Measurements from ENCODE around the gene LRRIQ3.

Gene LRRIQ3

DNA sequence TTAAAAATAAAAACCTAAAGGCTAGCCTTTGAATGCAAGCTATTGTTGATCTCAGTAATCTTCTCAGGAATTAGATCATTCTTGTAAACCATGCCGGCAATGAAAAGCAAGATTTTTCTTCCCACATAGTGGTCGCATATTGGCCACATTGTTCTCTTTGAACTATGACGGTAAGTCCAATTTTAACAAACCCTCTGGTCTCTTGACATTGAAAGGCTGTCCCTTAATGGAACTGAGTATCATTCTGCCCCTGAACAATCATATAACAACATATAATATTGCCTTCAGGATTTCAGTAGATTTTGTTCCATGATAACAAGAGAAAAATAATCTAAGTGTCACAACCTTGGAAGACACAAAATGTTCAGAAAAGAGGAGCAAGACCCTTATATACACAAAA, 38.5 kb upstream of the LRRIQ3 start:
- Histone ChIP-seq H3K79me1 (ENCODE audit: low read length) (no peaks in the 10 kb centered on the region), H3K4me3 (ENCODE audit: low read length) (no peak overlapping the region), H2BK15ac (replicated peaks; ENCODE audit: low read depth) (no peak overlapping the region), H3K9ac (ENCODE audit: low read length) (no peak overlapping the region), H3K27me3 (ENCODE audit: insufficient read depth, low read length, poor library complexity) (no peaks in the 10 kb centered on the region), H2AK5ac (ENCODE audit: low read length) (no peak overlapping the region), H3K27ac (ENCODE audit: low read depth, low read length) (no peak overlapping the region), H3K56ac (ENCODE audit: low read length) (no peak overlapping the region), H3K4me1 (ENCODE audit: control insufficient read depth, low read depth, low read length) (no peaks in the 10 kb centered on the region), H2BK120ac (ENCODE audit: low read depth, low read length) (no peak overlapping the region), H3K4ac (ENCODE audit: low read depth, low read length) (no peak overlapping the region), H3K79me2 (ENCODE audit: control insufficient read depth, insufficient read depth, low read length) (no peaks in the 10 kb centered on the region), H3K36me3 (ENCODE audit: control insufficient read depth, insufficient read depth, low read length) (no peaks in the 10 kb centered on the region), H3K23ac (ENCODE audit: low read length) (no peak overlapping the region), H3K18ac (ENCODE audit: low read length) (no peak overlapping the region), H3K4me2 (ENCODE audit: low read length) (no peak overlapping the region), H4K8ac (ENCODE audit: low read depth, low read length) (no peak overlapping the region), H4K5ac (ENCODE audit: low read length) (no peak overlapping the region), H2BK5ac (ENCODE audit: low read length) (no peak overlapping the region)
- WGBS (ENCODE audit: extremely low coverage, insufficient coverage, low lambda C conversion rate), result no CpG with 5 or more reads among the region's 3 CpGs
- DNase-seq, result no peak

DNA sequence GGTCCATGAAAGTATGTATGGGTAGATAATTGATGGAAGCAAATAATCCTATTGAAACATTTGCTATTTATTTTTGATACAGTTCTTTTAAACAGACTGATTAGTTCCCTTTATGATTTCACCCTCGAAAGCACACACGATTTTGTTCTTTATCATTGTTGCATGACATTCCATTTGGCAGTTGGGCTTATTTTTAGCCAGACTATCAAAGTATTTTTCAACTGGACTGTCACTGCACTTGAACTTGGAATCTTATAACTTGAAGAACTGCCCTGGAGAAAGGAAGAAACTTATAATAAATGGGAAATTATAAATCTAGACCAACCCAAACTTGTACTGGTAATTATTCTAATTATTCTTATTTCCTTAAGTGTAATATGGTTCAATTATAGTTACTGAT, 37.2 kb upstream of the LRRIQ3 start, which contains the start of gene TNNI3K:
TSS of gene TNNI3K (plus strand) at position 235 of the 400 bp plus-strand sequence. CDS start at position 300, 65 bp downstream.
- no peak within 1 kb of the TSS for H3K9ac ChIP-seq (ENCODE audit: low read length)
- no peak within 1 kb of the TSS for H3K4me2 ChIP-seq (ENCODE audit: low read length)
- no peak within 1 kb of the TSS for H3K4ac ChIP-seq (ENCODE audit: low read depth, low read length)
- H3K27me3 ChIP-seq (ENCODE audit: insufficient read depth, low read length, poor library complexity), result no peaks in the 10 kb centered on the region
- DNase-seq, result no peak
- no peak within 1 kb of the TSS for H3K27ac ChIP-seq (ENCODE audit: low read depth, low read length)
- no peak within 1 kb of the TSS for H3K23ac ChIP-seq (ENCODE audit: low read length)
- no peaks in the 10 kb centered on the region for H3K79me1 ChIP-seq (ENCODE audit: low read length)
- H3K79me2 ChIP-seq (ENCODE audit: control insufficient read depth, insufficient read depth, low read length), result no peaks in the 10 kb centered on the region
- H3K4me1 ChIP-seq (ENCODE audit: control insufficient read depth, low read depth, low read length), result no peaks in the 10 kb centered on the region
- H3K4me3 ChIP-seq (ENCODE audit: low read length), result no peak within 1 kb of the TSS
- H3K18ac ChIP-seq (ENCODE audit: low read length), result no peak within 1 kb of the TSS
- H3K36me3 ChIP-seq (ENCODE audit: control insufficient read depth, insufficient read depth, low read length), result no peaks in the 10 kb centered on the region
- H4K5ac ChIP-seq (ENCODE audit: low read length), result no peak within 1 kb of the TSS
- H3K56ac ChIP-seq (ENCODE audit: low read length), result no peak within 1 kb of the TSS
- no CpG with 5 or more reads among the region's 2 CpGs for WGBS (ENCODE audit: extremely low coverage, insufficient coverage, low lambda C conversion rate)
- H4K8ac ChIP-seq (ENCODE audit: low read depth, low read length), result peak within 1 kb of the TSS; percentile 56
- no peak within 1 kb of the TSS for H2BK120ac ChIP-seq (ENCODE audit: low read depth, low read length)
- no peak within 1 kb of the TSS for H2BK15ac ChIP-seq (replicated peaks; ENCODE audit: low read depth)
- H2BK5ac ChIP-seq (ENCODE audit: low read length), result no peak within 1 kb of the TSS
- no peak within 1 kb of the TSS for H2AK5ac ChIP-seq (ENCODE audit: low read length)

DNA sequence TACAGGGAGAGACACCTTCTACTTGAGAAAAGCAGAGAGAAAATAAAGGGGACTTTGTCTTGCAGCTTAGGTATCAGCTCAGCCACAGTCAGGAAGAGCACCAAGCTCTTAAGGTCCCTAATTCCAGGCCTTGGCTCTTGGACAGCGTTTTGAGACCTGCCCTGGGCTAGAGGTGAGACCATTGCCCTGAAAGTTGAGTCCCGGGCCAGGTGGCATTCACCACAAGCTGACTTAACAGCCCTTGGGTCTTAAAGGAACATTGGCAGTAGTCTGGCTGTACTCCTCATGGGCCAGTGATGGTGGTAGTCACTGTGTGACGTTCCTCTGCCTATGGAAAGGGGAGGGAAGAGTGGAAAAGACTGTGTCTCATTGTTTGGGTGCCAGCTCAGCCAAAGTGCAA, 25.5 kb upstream of the LRRIQ3 start:
- H3K79me2 ChIP-seq (ENCODE audit: control insufficient read depth, insufficient read depth, low read length), result no peaks in the 10 kb centered on the region
- H3K4me3 ChIP-seq (ENCODE audit: low read length), result no peak overlapping the region
- no peak overlapping the region for H3K23ac ChIP-seq (ENCODE audit: low read length)
- H3K27me3 ChIP-seq (ENCODE audit: insufficient read depth, low read length, poor library complexity), result no peaks in the 10 kb centered on the region
- no peak overlapping the region for H3K56ac ChIP-seq (ENCODE audit: low read length)
- no peaks in the 10 kb centered on the region for H3K4me1 ChIP-seq (ENCODE audit: control insufficient read depth, low read depth, low read length)
- H3K36me3 ChIP-seq (ENCODE audit: control insufficient read depth, insufficient read depth, low read length), result no peaks in the 10 kb centered on the region
- no CpG with 5 or more reads among the region's 3 CpGs for WGBS (ENCODE audit: extremely low coverage, insufficient coverage, low lambda C conversion rate)
- no peak overlapping the region for H3K9ac ChIP-seq (ENCODE audit: low read length)
- no peak for DNase-seq
- no peak overlapping the region for H3K27ac ChIP-seq (ENCODE audit: low read depth, low read length)
- no peak overlapping the region for H3K4me2 ChIP-seq (ENCODE audit: low read length)
- no peak overlapping the region for H3K18ac ChIP-seq (ENCODE audit: low read length)
- H2BK15ac ChIP-seq (replicated peaks; ENCODE audit: low read depth), result no peak overlapping the region
- no peak overlapping the region for H4K5ac ChIP-seq (ENCODE audit: low read length)
- H3K4ac ChIP-seq (ENCODE audit: low read depth, low read length), result no peak overlapping the region
- H4K8ac ChIP-seq (ENCODE audit: low read depth, low read length), result no peak overlapping the region
- H2BK120ac ChIP-seq (ENCODE audit: low read depth, low read length), result no peak overlapping the region
- no peaks in the 10 kb centered on the region for H3K79me1 ChIP-seq (ENCODE audit: low read length)
- no peak overlapping the region for H2AK5ac ChIP-seq (ENCODE audit: low read length)
- H2BK5ac ChIP-seq (ENCODE audit: low read length), result no peak overlapping the region

DNA sequence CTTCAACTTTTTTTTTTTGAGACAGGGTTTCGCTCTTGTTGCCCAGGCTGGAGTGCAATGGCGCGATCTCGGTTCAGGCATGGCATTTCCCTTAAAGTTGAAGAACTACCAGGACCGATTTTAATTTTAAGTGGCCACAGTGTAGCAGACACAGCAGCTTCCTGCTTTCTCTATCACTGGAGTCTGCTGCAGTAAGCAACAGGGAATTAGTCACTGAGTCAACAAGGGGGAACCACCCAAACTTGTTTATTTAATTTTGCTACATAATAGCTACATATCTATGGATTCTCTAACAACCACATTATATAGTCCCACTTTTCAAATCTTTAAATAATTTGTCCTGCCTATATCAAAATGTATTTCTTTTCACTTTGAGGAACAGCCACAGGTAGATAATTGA, 24.7 kb upstream of the LRRIQ3 start:
- H3K4me2 ChIP-seq (ENCODE audit: low read length), result no peak overlapping the region
- no CpG with 5 or more reads among the region's 5 CpGs for WGBS (ENCODE audit: extremely low coverage, insufficient coverage, low lambda C conversion rate)
- H3K79me2 ChIP-seq (ENCODE audit: control insufficient read depth, insufficient read depth, low read length), result no peaks in the 10 kb centered on the region
- H3K56ac ChIP-seq (ENCODE audit: low read length), result no peak overlapping the region
- H3K27ac ChIP-seq (ENCODE audit: low read depth, low read length), result no peak overlapping the region
- H3K36me3 ChIP-seq (ENCODE audit: control insufficient read depth, insufficient read depth, low read length), result no peaks in the 10 kb centered on the region
- H3K9ac ChIP-seq (ENCODE audit: low read length), result no peak overlapping the region
- DNase-seq, result no peak
- no peak overlapping the region for H3K18ac ChIP-seq (ENCODE audit: low read length)
- no peaks in the 10 kb centered on the region for H3K79me1 ChIP-seq (ENCODE audit: low read length)
- H2AK5ac ChIP-seq (ENCODE audit: low read length), result no peak overlapping the region
- no peak overlapping the region for H3K4ac ChIP-seq (ENCODE audit: low read depth, low read length)
- no peaks in the 10 kb centered on the region for H3K4me1 ChIP-seq (ENCODE audit: control insufficient read depth, low read depth, low read length)
- no peak overlapping the region for H4K8ac ChIP-seq (ENCODE audit: low read depth, low read length)
- no peaks in the 10 kb centered on the region for H3K27me3 ChIP-seq (ENCODE audit: insufficient read depth, low read length, poor library complexity)
- no peak overlapping the region for H4K5ac ChIP-seq (ENCODE audit: low read length)
- H2BK5ac ChIP-seq (ENCODE audit: low read length), result no peak overlapping the region
- no peak overlapping the region for H3K23ac ChIP-seq (ENCODE audit: low read length)
- no peak overlapping the region for H2BK120ac ChIP-seq (ENCODE audit: low read depth, low read length)
- H2BK15ac ChIP-seq (replicated peaks; ENCODE audit: low read depth), result no peak overlapping the region
- H3K4me3 ChIP-seq (ENCODE audit: low read length), result no peak overlapping the region

DNA sequence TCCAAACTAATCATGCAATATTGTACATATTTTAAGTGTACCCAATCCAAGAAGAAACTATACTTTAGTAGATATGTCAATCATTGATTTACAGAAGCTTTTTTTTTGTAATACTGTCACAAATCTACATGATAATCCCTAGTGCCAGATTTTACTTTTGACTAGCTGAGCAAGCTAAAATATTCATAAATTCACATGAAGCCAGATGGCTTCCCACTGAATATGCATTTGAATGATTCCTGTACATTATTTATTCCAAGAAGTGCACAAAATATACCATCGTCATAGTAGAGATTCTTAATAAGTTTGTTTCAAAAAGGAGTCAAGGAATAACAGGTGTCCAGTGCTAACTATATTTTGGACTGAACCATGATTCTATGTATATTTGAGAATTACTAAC, 17.3 kb upstream of the LRRIQ3 start:
- Histone ChIP-seq H4K5ac (ENCODE audit: low read length) (no peak overlapping the region), H3K4me1 (ENCODE audit: control insufficient read depth, low read depth, low read length) (no peaks in the 10 kb centered on the region), H4K8ac (ENCODE audit: low read depth, low read length) (no peak overlapping the region), H3K4me2 (ENCODE audit: low read length) (no peak overlapping the region), H3K18ac (ENCODE audit: low read length) (no peak overlapping the region), H3K79me1 (ENCODE audit: low read length) (no peaks in the 10 kb centered on the region), H3K56ac (ENCODE audit: low read length) (no peak overlapping the region), H3K4ac (ENCODE audit: low read depth, low read length) (no peak overlapping the region), H3K27me3 (ENCODE audit: insufficient read depth, low read length, poor library complexity) (no peaks in the 10 kb centered on the region), H3K23ac (ENCODE audit: low read length) (no peak overlapping the region), H2BK120ac (ENCODE audit: low read depth, low read length) (no peak overlapping the region), H2BK15ac (replicated peaks; ENCODE audit: low read depth) (no peak overlapping the region), H3K27ac (ENCODE audit: low read depth, low read length) (no peak overlapping the region), H2AK5ac (ENCODE audit: low read length) (no peak overlapping the region), H3K4me3 (ENCODE audit: low read length) (no peak overlapping the region), H3K36me3 (ENCODE audit: control insufficient read depth, insufficient read depth, low read length) (no peaks in the 10 kb centered on the region), H3K9ac (ENCODE audit: low read length) (no peak overlapping the region), H3K79me2 (ENCODE audit: control insufficient read depth, insufficient read depth, low read length) (no peaks in the 10 kb centered on the region), H2BK5ac (ENCODE audit: low read length) (no peak overlapping the region)
- no peak for DNase-seq
- no CpG with 5 or more reads among the region's 1 CpG for WGBS (ENCODE audit: extremely low coverage, insufficient coverage, low lambda C conversion rate)

GRCh38 chr1:74205266-74205665, 7.3 kb upstream of the LRRIQ3 start:
- H4K5ac ChIP-seq (ENCODE audit: low read length), result no peak overlapping the region
- H3K79me2 ChIP-seq (ENCODE audit: control insufficient read depth, insufficient read depth, low read length), result no peaks in the 10 kb centered on the region
- H2BK120ac ChIP-seq (ENCODE audit: low read depth, low read length), result no peak overlapping the region
- no peak for DNase-seq
- H3K4me2 ChIP-seq (ENCODE audit: low read length), result no peak overlapping the region
- H3K56ac ChIP-seq (ENCODE audit: low read length), result no peak overlapping the region
- no peak overlapping the region for H2BK15ac ChIP-seq (replicated peaks; ENCODE audit: low read depth)
- no peaks in the 10 kb centered on the region for H3K4me1 ChIP-seq (ENCODE audit: control insufficient read depth, low read depth, low read length)
- H4K8ac ChIP-seq (ENCODE audit: low read depth, low read length), result no peak overlapping the region
- H3K27me3 ChIP-seq (ENCODE audit: insufficient read depth, low read length, poor library complexity), result no peaks in the 10 kb centered on the region
- H3K9ac ChIP-seq (ENCODE audit: low read length), result no peak overlapping the region
- no CpG with 5 or more reads among the region's 2 CpGs for WGBS (ENCODE audit: extremely low coverage, insufficient coverage, low lambda C conversion rate)
- H3K18ac ChIP-seq (ENCODE audit: low read length), result no peak overlapping the region
- H3K4me3 ChIP-seq (ENCODE audit: low read length), result no peak overlapping the region
- no peak overlapping the region for H2AK5ac ChIP-seq (ENCODE audit: low read length)
- H3K4ac ChIP-seq (ENCODE audit: low read depth, low read length), result no peak overlapping the region
- H3K79me1 ChIP-seq (ENCODE audit: low read length), result no peaks in the 10 kb centered on the region
- no peaks in the 10 kb centered on the region for H3K36me3 ChIP-seq (ENCODE audit: control insufficient read depth, insufficient read depth, low read length)
- H2BK5ac ChIP-seq (ENCODE audit: low read length), result no peak overlapping the region
- no peak overlapping the region for H3K23ac ChIP-seq (ENCODE audit: low read length)
- H3K27ac ChIP-seq (ENCODE audit: low read depth, low read length), result no peak overlapping the region
